CD4-positive, alpha-beta T cell (primary cell): ENCODE data around the gene KLHL17. TPM values are rescaled to one million over a fixed set of nuclear protein-coding genes. Genes with fewer than 3 reads are reported as not detected.

Source experiments
- ATAC-seq: fragments of 200-7000 bp; cut with Tn5 transposase; one replicate; pipeline ENCODE4 v1.10.0; 2022; ENCODE audit warnings: mild to moderate bottlenecking; ENCODE audit not compliant: poor library complexity
- CTCF ChIA-PET: fragments of 350-600 bp; sonication (Branson Sonifier 250); formaldehyde crosslinking; loops from one replicate; lab custom pipeline; 2021; ENCODE audit warnings: antibody characterized with exemption, inconsistent platforms; lab: Charles Lee
- POLR2A ChIA-PET: fragments of 350-600 bp; sonication (Branson Sonifier 250); formaldehyde crosslinking; loops from one replicate; lab custom pipeline; 2021; ENCODE audit warnings: antibody characterized with exemption, inconsistent platforms; lab: Charles Lee
- DNase-seq, 14 experiments: peaks; one replicate each; pipeline ENCODE4 v3.0.0-alpha.2; 2013 to 2020; ENCODE audit warnings: mixed read lengths in 2 of 14
- H3K27ac ChIP-seq, 2 donors: one replicate each; pipeline versions ENCODE4 v1.5.1 to v1.7.0; 2013; ENCODE audit warnings: low read length in 2 of 2, low read depth in 1 of 2, mild to moderate bottlenecking in 1 of 2
- H3K27me3 ChIP-seq, 2 experiments: 1 replicate in 1 of 2; 2 replicates in 1 of 2; pipeline versions ENCODE4 v1.6.1 to v1.7.0; 2013; ENCODE audit warnings: low read length in 2 of 2, control low read depth in 1 of 2, mild to moderate bottlenecking in 1 of 2, moderate library complexity in 1 of 2; ENCODE audit not compliant: insufficient read depth in 2 of 2, control insufficient read depth in 1 of 2
- H3K36me3 ChIP-seq: one replicate; pipeline ENCODE4 v1.6.1; 2013; ENCODE audit warnings: low read length, control low read depth; ENCODE audit not compliant: insufficient read depth
- H3K4me1 ChIP-seq: one replicate; pipeline ENCODE4 v1.6.1; 2013; ENCODE audit warnings: low read length, control low read depth; ENCODE audit not compliant: insufficient read depth
- H3K4me3 ChIP-seq: one replicate; pipeline ENCODE4 v1.5.1; 2013; ENCODE audit warnings: mild to moderate bottlenecking, low read length, moderate library complexity
- H3K9me3 ChIP-seq, 2 experiments: 1 replicate in 1 of 2; 2 replicates in 1 of 2; pipeline versions ENCODE4 v1.6.1 to v1.7.0; 2013; ENCODE audit warnings: low read length in 2 of 2, mild to moderate bottlenecking in 2 of 2, control low read depth in 1 of 2, moderate library complexity in 1 of 2; ENCODE audit not compliant: control insufficient read depth in 1 of 2, insufficient read depth in 1 of 2
- H3K27ac Mint-ChIP-seq: one replicate; pipeline ENCODE4 v1.8.0; 2020; ENCODE audit warnings: mixed read lengths
- H3K27me3 Mint-ChIP-seq: one replicate; pipeline ENCODE4 v1.8.0; 2021; ENCODE audit warnings: mixed read lengths
- H3K36me3 Mint-ChIP-seq: one replicate; pipeline ENCODE4 v1.8.0; 2021; ENCODE audit warnings: low read depth, mixed read lengths
- H3K4me1 Mint-ChIP-seq: one replicate; pipeline ENCODE4 v1.8.0; 2021; ENCODE audit warnings: low read depth, mixed read lengths
- H3K4me3 Mint-ChIP-seq: one replicate; pipeline ENCODE4 v1.8.0; 2020; ENCODE audit warnings: mild to moderate bottlenecking, mixed read lengths
- H3K9me3 Mint-ChIP-seq: one replicate; pipeline ENCODE4 v1.8.0; 2020; ENCODE audit warnings: mixed read lengths
- intact Hi-C, 2 experiments: fragments of 100-400 bp; cut with DNase I in 1 of 2; cut with micrococcal nuclease in 1 of 2; formaldehyde crosslinking; loops; one replicate each; pipeline versions ENCODE4 v1.15.1 to v1.9.0; 2023 to 2025; cut with DNase I, micrococcal nuclease
- total RNA-seq, 174 experiments: library from RNA in 2 of 174; stranded (reverse) in 2 of 174; gene quantifications; one replicate each; pipeline ENCODE4 v1.2.3 and lab custom pipeline; 2021 to 2026
- TF ChIP-seq, protein P1 (sequence below): fragments of 200-600 bp; IDR thresholded peaks from one replicate; pipeline ENCODE4 v1.8.0; 2022; ENCODE audit warnings: antibody characterized with exemption, mild to moderate bottlenecking

Gene KLHL17
- total RNA-seq, 2 experiments from 2014 or later, result 13.9 TPM

DNA sequence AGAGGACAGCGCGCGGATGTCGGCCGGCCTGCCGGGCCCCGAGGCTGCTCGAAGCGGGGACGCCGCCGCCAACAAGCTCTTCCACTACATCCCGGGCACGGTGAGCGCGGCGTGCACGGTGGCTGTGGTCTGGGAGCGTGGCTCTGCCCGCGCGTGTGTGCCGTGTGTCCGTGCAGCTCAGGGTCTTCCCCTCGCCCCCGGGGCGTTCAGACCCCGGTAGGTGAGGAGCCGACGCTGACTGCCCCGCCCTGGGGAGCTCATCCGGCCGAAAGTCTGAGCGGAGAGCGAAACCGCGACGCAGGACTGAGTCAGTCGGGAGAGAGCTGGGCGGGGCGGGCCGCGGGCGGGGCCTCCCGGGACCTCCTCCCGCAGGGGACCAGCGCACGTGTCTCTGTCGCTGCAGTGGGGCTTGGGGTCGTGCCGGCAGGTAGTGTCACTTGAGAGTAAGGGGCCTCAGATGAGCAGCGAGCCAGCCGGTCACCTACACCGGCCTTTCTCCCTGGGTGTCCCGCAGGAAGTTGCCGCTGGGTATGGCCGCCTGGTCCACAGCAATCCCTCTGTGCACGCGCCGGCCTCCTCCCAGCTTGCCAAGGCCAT lies 6.4 kb downstream of the KLHL17 start:
- no peaks in the 10 kb centered on the region for H3K36me3 ChIP-seq
- DNase-seq, result peak; percentile 50 to 93 (median 82)
- H3K27me3 Mint-ChIP-seq, result peaks cover 17% of the 10 kb centered on the region
- ChIA-PET CTCF (interaction anchor here (0.8 to 1.2 kb wide), 5 partner anchors 26 to 156 kb away, joined by 3 to 4 read pairs (median 3); no protein-coding TSS in a partner anchor), POLR2A (interaction anchor here (0.9 to 1.1 kb wide), 4 partner anchors 10 to 265 kb away, joined by 3 to 6 read pairs (median 4); partner anchors contain the start of gene B3GALT6)
- ATAC-seq, result peak; percentile 93
- peaks cover 0 to 6% of the 10 kb centered on the region in 2 experiments for H3K9me3 ChIP-seq
- intact Hi-C loops, result no loop called here
- H3K4me1 Mint-ChIP-seq, result no peaks in the 10 kb centered on the region
- H3K9me3 Mint-ChIP-seq, result no peaks in the 10 kb centered on the region
- peaks cover 9 to 14% of the 10 kb centered on the region in 2 experiments for H3K27me3 ChIP-seq
- H3K36me3 Mint-ChIP-seq, result no peaks in the 10 kb centered on the region
- H3K4me1 ChIP-seq, result peaks cover 23% of the 10 kb centered on the region
- no peak overlapping the region for H3K27ac Mint-ChIP-seq
- TF ChIP-seq, protein P1, sequence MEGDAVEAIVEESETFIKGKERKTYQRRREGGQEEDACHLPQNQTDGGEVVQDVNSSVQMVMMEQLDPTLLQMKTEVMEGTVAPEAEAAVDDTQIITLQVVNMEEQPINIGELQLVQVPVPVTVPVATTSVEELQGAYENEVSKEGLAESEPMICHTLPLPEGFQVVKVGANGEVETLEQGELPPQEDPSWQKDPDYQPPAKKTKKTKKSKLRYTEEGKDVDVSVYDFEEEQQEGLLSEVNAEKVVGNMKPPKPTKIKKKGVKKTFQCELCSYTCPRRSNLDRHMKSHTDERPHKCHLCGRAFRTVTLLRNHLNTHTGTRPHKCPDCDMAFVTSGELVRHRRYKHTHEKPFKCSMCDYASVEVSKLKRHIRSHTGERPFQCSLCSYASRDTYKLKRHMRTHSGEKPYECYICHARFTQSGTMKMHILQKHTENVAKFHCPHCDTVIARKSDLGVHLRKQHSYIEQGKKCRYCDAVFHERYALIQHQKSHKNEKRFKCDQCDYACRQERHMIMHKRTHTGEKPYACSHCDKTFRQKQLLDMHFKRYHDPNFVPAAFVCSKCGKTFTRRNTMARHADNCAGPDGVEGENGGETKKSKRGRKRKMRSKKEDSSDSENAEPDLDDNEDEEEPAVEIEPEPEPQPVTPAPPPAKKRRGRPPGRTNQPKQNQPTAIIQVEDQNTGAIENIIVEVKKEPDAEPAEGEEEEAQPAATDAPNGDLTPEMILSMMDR, result no peak
- no peak overlapping the region for H3K27ac ChIP-seq
- peak overlapping the region; percentile 78 for H3K4me3 Mint-ChIP-seq
- peak overlapping the region; percentile 67 for H3K4me3 ChIP-seq

DNA sequence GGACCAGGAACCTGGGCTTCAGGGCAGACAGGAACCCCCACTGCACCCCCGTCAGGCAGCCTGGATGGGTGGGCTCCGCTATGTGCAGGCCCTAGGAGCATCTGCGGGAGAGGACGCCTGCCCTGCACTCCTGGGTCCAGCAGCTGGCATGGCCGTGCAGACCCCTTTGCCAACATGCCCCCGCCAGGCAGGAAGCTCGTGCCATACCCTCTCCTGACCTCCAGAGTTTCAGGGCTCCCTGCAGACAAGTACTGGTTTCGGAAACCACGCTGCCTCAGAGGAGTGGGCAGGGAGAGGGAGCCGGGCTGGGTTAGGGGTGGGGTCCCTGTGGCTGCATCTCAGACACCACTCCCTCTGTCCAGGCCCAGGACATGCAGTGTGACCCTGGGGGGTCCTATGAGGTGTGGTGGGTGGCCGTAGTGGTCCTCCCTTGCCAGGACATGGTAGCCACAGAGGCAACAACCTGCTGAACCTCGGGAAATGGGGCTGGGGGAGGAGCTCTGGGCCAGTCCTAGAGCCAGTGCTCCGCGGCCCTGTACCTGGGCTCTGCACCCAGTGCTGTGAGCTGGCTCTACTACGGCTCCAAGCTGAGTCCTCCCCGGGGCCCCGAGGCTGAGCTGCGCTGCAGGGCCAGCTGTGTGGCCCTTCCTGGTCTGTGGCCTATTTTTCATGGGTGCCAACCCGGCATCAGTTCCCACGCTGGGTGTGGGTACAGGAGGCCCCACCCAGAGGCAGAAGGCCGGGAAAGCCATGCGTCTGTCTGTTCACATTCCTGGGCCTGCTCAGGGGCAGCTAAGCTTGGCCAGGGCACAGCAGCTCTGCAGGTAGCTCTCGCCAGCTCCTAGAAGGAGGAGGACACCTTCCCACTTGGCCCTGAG lies 7.3 kb downstream of the KLHL17 start:
- POLR2A ChIA-PET, result interaction anchor here (0.9 to 1.1 kb wide), 2 partner anchors 9 to 98 kb away, joined by 3 to 6 read pairs; no protein-coding TSS in a partner anchor
- Histone ChIP-seq H3K4me3 (no peak overlapping the region), H3K27ac (no peak overlapping the region), H3K4me1 (peaks cover 20% of the 10 kb centered on the region), H3K27me3 (peaks cover 15 to 16% of the 10 kb centered on the region in 2 experiments), H3K36me3 (no peaks in the 10 kb centered on the region), H3K9me3 (peaks cover 0 to 6% of the 10 kb centered on the region in 2 experiments)
- Mint-ChIP-seq H3K4me3 (peak overlapping the region; percentile 45), H3K4me1 (no peaks in the 10 kb centered on the region), H3K36me3 (no peaks in the 10 kb centered on the region), H3K27me3 (peaks cover 17% of the 10 kb centered on the region), H3K9me3 (no peaks in the 10 kb centered on the region), H3K27ac (no peak overlapping the region)
- ATAC-seq, result no peak
- CTCF ChIA-PET, result interaction anchor here (1.0 to 1.1 kb wide), 2 partner anchors 63 to 155 kb away, joined by 3 read pairs; no protein-coding TSS in a partner anchor
- intact Hi-C loops, result no loop called here
- TF ChIP-seq, protein P1, result no peak
- no peak for DNase-seq

DNA sequence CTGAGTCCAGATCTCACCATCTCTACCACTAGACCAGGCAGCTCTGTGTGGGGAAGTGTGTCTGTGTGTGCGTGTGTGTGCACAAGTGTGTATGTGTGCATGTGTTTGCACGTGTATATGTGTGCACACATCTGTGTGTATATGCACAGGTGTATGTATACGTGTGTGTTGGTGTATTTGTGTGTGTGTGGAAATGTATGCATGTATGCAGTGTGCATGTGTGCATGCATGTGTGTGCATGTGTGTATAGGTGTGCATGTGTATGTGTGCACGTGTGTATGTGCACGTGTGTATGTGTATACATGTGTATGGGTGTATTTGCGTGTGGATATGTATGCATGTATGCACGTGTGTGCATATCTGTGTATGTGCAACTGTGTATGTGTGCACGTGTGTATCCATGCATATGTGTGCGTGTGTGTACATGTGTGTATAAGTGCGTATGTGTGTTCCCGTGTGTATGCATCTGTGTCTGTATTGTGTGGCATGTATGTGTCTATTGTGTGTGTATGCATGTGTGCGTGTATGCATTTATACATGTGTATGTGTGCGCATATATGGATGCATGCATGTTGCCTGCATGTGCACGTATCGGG lies 9.0 kb downstream of the KLHL17 start:
- no peaks in the 10 kb centered on the region for H3K9me3 Mint-ChIP-seq
- peaks cover 22% of the 10 kb centered on the region for H3K27me3 Mint-ChIP-seq
- Histone ChIP-seq H3K4me1 (peaks cover 20% of the 10 kb centered on the region), H3K36me3 (no peaks in the 10 kb centered on the region), H3K4me3 (no peak overlapping the region), H3K27me3 (peaks cover 16 to 21% of the 10 kb centered on the region in 2 experiments), H3K9me3 (peaks cover 0 to 10% of the 10 kb centered on the region in 2 experiments), H3K27ac (no peak overlapping the region)
- ATAC-seq, result no peak
- no peaks in the 10 kb centered on the region for H3K4me1 Mint-ChIP-seq
- DNase-seq, result peak in 1 of 14 experiments; percentile 4
- ChIA-PET POLR2A (no interaction called here), CTCF (no interaction called here)
- TF ChIP-seq, protein P1, result no peak
- peak overlapping the region; percentile 65 for H3K4me3 Mint-ChIP-seq
- intact Hi-C loops, result no loop called here
- H3K36me3 Mint-ChIP-seq, result no peaks in the 10 kb centered on the region
- H3K27ac Mint-ChIP-seq, result no peak overlapping the region
